Measurements from ENCODE around the gene ADGRL1. TPM values are rescaled to one million over a fixed set of nuclear protein-coding genes. Genes with fewer than 3 reads are reported as not detected.

ADGRL1 gene
- total and polyA plus RNA-seq, 10 of the 15 experiments (the other 5 are each of a cell fraction or from before 2014, with no cell fraction given): 0.05 to 4.8 (median 0.71) TPM

GRCh38 chr19:14162871-14163297 lies 43.1 kb downstream of the ADGRL1 start (continued):
- no peak for TF ChIP-seq ELK1 (IDR thresholded peaks at IDR 0.05; ENCODE audit: low read depth, low read length)
- TF ChIP-seq CTCF (IDR thresholded peaks at IDR 0.05 in 2 of 3, conservative IDR thresholded peaks at IDR 0.05 in 1 of 3; ENCODE audit: control insufficient read depth in 2 of 3, extremely low read depth in 1 of 3, insufficient read depth in 1 of 3, low read depth in 3 of 3, low read length in 3 of 3): no peak
- TF ChIP-seq SMC3 (IDR thresholded peaks at IDR 0.05; ENCODE audit: borderline replicate concordance, low read length): no peak
- TF ChIP-seq E2F8 (IDR thresholded peaks at IDR 0.05; ENCODE audit: low read depth, partially characterized antibody): no peak
- TF ChIP-seq TCF12 (IDR thresholded peaks at IDR 0.05; ENCODE audit: low read depth, low read length): no peak
- no peak for TF ChIP-seq PAX8 (IDR thresholded peaks at IDR 0.05)
- TF ChIP-seq POU2F2 (IDR thresholded peaks at IDR 0.05; ENCODE audit: borderline replicate concordance, low read depth, low read length): no peak
- TF ChIP-seq PBX3 (IDR thresholded peaks at IDR 0.05; ENCODE audit: insufficient replicate concordance, low read depth, low read length): no peak
- no peak for TF ChIP-seq ZNF217 (IDR thresholded peaks at IDR 0.05)

Measured in GM12878 (cell line).